K562 (cell line): ENCODE measurements around the gene NRXN2. TPM values are rescaled to one million over a fixed set of nuclear protein-coding genes. Genes with fewer than 3 reads are reported as not detected.

Source experiments
- ATAC-seq: fragments of 200-7000 bp; cut with Tn5 transposase; 3 replicates; pipeline ENCODE4 v1.9.1; 2020; ENCODE audit warnings: moderate library complexity
- BruUV-seq: library from RNA; stranded (reverse); fragments of 400-500 nt; replicated peaks from 2 replicates; lab custom pipeline; 2021; lab: Mats Ljungman, UMichigan
- CTCF ChIA-PET: fragments of 300-600 bp; formaldehyde crosslinking; extraction: SDS; loops from one replicate; lab custom pipeline; 2021; ENCODE audit warnings: low intra/inter-chr PET ratio; lab: Yijun Ruan, JAX
- POLR2A ChIA-PET: fragments of 300-600, 350-650 bp; sonication (Branson Sonifier 250); formaldehyde crosslinking; extraction: SDS; loops from one replicate; lab custom pipeline; 2021; ENCODE audit warnings: antibody characterized with exemption, inconsistent platforms; lab: Yijun Ruan, JAX
- DNase-seq, 4 experiments: peaks; one replicate each; pipeline versions ENCODE4 v3.0.0 to v3.0.0-alpha.2; 2011 to 2018; ENCODE audit warnings: low spot score in 3 of 4, mixed read lengths in 3 of 4; ENCODE audit errors: extremely low read depth in 1 of 4
- FAIRE-seq: peaks from 2 replicates; lab custom pipeline; 2011; peaks lifted over from hg19 to GRCh38; lab: Jason Lieb, UNC
- H2AFZ ChIP-seq: 2 replicates; pipeline ENCODE4 v1.6.0; 2011; ENCODE audit warnings: low read depth, low read length, control low read depth, inconsistent platforms
- H3K27ac ChIP-seq: fragments of 200-600 bp; 3 replicates; pipeline ENCODE4 v1.8.0; 2011; ENCODE audit warnings: low read depth, mild to moderate bottlenecking, control low read depth, inconsistent platforms, low read length, moderate library complexity, mixed read lengths; ENCODE audit errors: extremely low read depth
- H3K27me3 ChIP-seq, 2 experiments: fragments of 300-600 bp in 1 of 2; 2 replicates in 1 of 2; 3 replicates in 1 of 2; pipeline versions ENCODE4 v1.6.0 to v1.8.0; 2011; ENCODE audit warnings: inconsistent platforms in 2 of 2, low read length in 2 of 2, mild to moderate bottlenecking in 1 of 2, mixed read lengths in 1 of 2, moderate library complexity in 1 of 2; ENCODE audit not compliant: control insufficient read depth in 2 of 2, insufficient read depth in 2 of 2
- H3K36me3 ChIP-seq: fragments of 300-600 bp; 3 replicates; pipeline ENCODE4 v1.8.0; 2011; ENCODE audit warnings: mild to moderate bottlenecking, low read length, inconsistent platforms; ENCODE audit not compliant: control insufficient read depth, insufficient read depth
- H3K4me1 ChIP-seq, 2 experiments: fragments of 200-600 bp in 1 of 2; replicated peaks in 1 of 2; 2 replicates in 1 of 2; 3 replicates in 1 of 2; pipeline versions ENCODE4 v1.5.1 to v1.8.0; 2011; ENCODE audit warnings: inconsistent platforms in 2 of 2, low read length in 2 of 2, mild to moderate bottlenecking in 1 of 2, mixed read lengths in 1 of 2, moderate library complexity in 1 of 2; ENCODE audit not compliant: control insufficient read depth in 2 of 2, insufficient read depth in 2 of 2
- H3K4me2 ChIP-seq: 2 replicates; pipeline ENCODE4 v1.6.1; 2011; ENCODE audit warnings: low read length, control low read depth, inconsistent platforms, mixed read lengths; ENCODE audit not compliant: insufficient read depth
- H3K4me3 ChIP-seq: fragments of 200-600 bp; sonication (generic), shearing (Covaris generic); 2 replicates; pipeline ENCODE4 v1.5.1; 2016; ENCODE audit warnings: control low read depth, inconsistent platforms
- H3K79me2 ChIP-seq: fragments of 200-600 bp; 3 replicates; pipeline ENCODE4 v1.8.0; 2011; ENCODE audit warnings: low read length, inconsistent platforms; ENCODE audit not compliant: control insufficient read depth, insufficient read depth
- H3K9ac ChIP-seq, 2 experiments: 2 replicates each; pipeline versions ENCODE4 v1.6.0 to v1.6.1; 2011; ENCODE audit warnings: low read depth in 2 of 2, low read length in 2 of 2, control low read depth in 1 of 2, inconsistent platforms in 1 of 2, mild to moderate bottlenecking in 1 of 2, mixed read lengths in 1 of 2; ENCODE audit not compliant: insufficient read depth in 1 of 2
- H3K9me1 ChIP-seq: one replicate; pipeline ENCODE4 v1.6.0; 2011; ENCODE audit warnings: inconsistent platforms, mild to moderate bottlenecking, low read length, moderate library complexity; ENCODE audit not compliant: control insufficient read depth, insufficient read depth
- H3K9me3 ChIP-seq: replicated peaks from 2 replicates; pipeline ENCODE4 v1.5.1; 2011; ENCODE audit warnings: low read depth, low read length, inconsistent platforms; ENCODE audit not compliant: control insufficient read depth, insufficient read depth
- H4K20me1 ChIP-seq: replicated peaks from 2 replicates; pipeline ENCODE4 v1.6.1; 2011; ENCODE audit warnings: low read length, inconsistent platforms, mixed read lengths; ENCODE audit not compliant: control insufficient read depth, insufficient read depth
- ATF4 ChIP-seq: fragments of 450-650 bp; formaldehyde crosslinking; IDR thresholded peaks from 2 replicates; pipeline ENCODE4 v1.4.0; 2022; ENCODE audit warnings: mild to moderate bottlenecking, moderate library complexity
- CHCHD3 ChIP-seq: fragments of 250-450 bp; sonication (Bioruptor Pico); IDR thresholded peaks from 2 replicates; pipeline ENCODE4 v2.1.2; 2022; ENCODE audit warnings: mild to moderate bottlenecking
- EP400 ChIP-seq: fragments of 450-650 bp; IDR thresholded peaks from 2 replicates; pipeline ENCODE4 v1.6.1; 2017; ENCODE audit warnings: antibody characterized with exemption, mild to moderate bottlenecking, moderate library complexity
- FOXK2 ChIP-seq, 2 experiments: fragments of 450-650 bp; IDR thresholded peaks in 1 of 2; conservative IDR thresholded peaks in 1 of 2; 2 replicates each; pipeline ENCODE4 v1.6.1; 2016; ENCODE audit warnings: low read depth in 2 of 2, mild to moderate bottlenecking in 1 of 2
- JUNB ChIP-seq: fragments of 450-650 bp; formaldehyde crosslinking; conservative IDR thresholded peaks from 2 replicates; pipeline ENCODE4 v1.4.0; 2020; ENCODE audit warnings: mild to moderate bottlenecking
- PHF8 ChIP-seq: fragments of 200-600 bp; sonication (generic); IDR thresholded peaks from 2 replicates; pipeline ENCODE4 v1.6.1; 2012; ENCODE audit warnings: mixed run types, mild to moderate bottlenecking, inconsistent platforms, low read length, moderate library complexity, borderline replicate concordance
- SMARCB1 ChIP-seq: IDR thresholded peaks from 2 replicates; pipeline ENCODE4 v1.6.1; 2011; ENCODE audit warnings: improper control_type of control experiment, low read depth; ENCODE audit not compliant: insufficient read length
- WGBS: fragments of 100-300 bp; shearing (Covaris generic); methylation state at CpG from one replicate; pipeline ENCODE4 v1.1.6; 2016; ENCODE audit warnings: low coverage, mixed read lengths; ENCODE audit not compliant: insufficient coverage; ENCODE audit errors: missing lambda C conversion rate; 5-methylcytosine and 5-hydroxymethylcytosine counted together
- in situ Hi-C: fragments of 300-500 bp; cut with MboI; formaldehyde crosslinking; loops from 4 replicates; pipeline ENCODE4 v1.15.0; 2018; ENCODE audit warnings: inconsistent platforms, mixed read lengths
- intact Hi-C: fragments of 100-400 bp; cut with micrococcal nuclease; formaldehyde crosslinking; loops from 2 replicates; pipeline ENCODE4 v1.14.2; 2022
- polyA plus RNA-seq, 8 experiments: library from polyadenylated mRNA; depleted of rRNA in 4 of 8; stranded (reverse) in 5 of 8; unstranded in 3 of 8; fragments of >200 nt; fragmentation: Nextera tagmentation in 2 of 8; fragmentation: Illumina TruSeq in 1 of 8; extraction: Ambion mirVana in 2 of 8; extraction: Trizol in 1 of 8; gene quantifications; 2 replicates each; pipeline versions ENCODE4 v1.2.1 to v1.2.3, GENCODE V29; 2011 to 2014; ENCODE audit warnings: inconsistent platforms in 1 of 8, missing spikeins in 1 of 8
- total RNA-seq, 7 experiments: library from RNA; depleted of rRNA in 6 of 7; stranded (reverse); fragments of >200 nt in 6 of 7; fragmentation: Illumina TruSeq in 2 of 7; extraction: Trizol in 2 of 7; gene quantifications; 2 replicates each; pipeline versions ENCODE4 v1.2.1 to v1.2.3, GENCODE V29; 2011 to 2021; ENCODE audit warnings: low replicate concordance in 1 of 7
- TF ChIP-seq, protein P1 (sequence below): sonication (generic); formaldehyde crosslinking; IDR thresholded peaks from 2 replicates; pipeline ENCODE4 v1.9.0; 2022; ENCODE audit warnings: mild to moderate bottlenecking, missing genetic modification reagents
- TF ChIP-seq, protein P2 (sequence below): fragments of 250-450 bp; sonication (Bioruptor Pico); IDR thresholded peaks from 2 replicates; pipeline ENCODE4 v1.9.0; 2021; ENCODE audit warnings: mild to moderate bottlenecking
- TF ChIP-seq, protein P3 (sequence below): fragments of 250-450 bp; sonication (Bioruptor Pico); IDR thresholded peaks from 2 replicates; pipeline ENCODE4 v1.5.0; 2020; ENCODE audit warnings: mild to moderate bottlenecking

NRXN2 gene
- total and polyA plus RNA-seq, 9 of the 15 experiments (the other 6 are each of a cell fraction or from before 2014, with no cell fraction given) = 0.07 to 0.47 (median 0.15) TPM; not detected in 4

- Histone ChIP-seq H3K9ac (no peak overlapping the region), H3K4me2 (no peak overlapping the region), H3K4me1 (peaks cover 15 to 50% of the 10 kb centered on the region in 2 experiments; a peak in 4 of 5 replicates), H3K9me1 (no peaks in the 10 kb centered on the region), H3K9me3 (no peaks in the 10 kb centered on the region), H3K27me3 (no peaks in the 10 kb centered on the region), H2AFZ (no peak overlapping the region), H3K36me3 (no peaks in the 10 kb centered on the region), H3K4me3 (no peak overlapping the region), H3K27ac (no peak overlapping the region), H4K20me1 (no peaks in the 10 kb centered on the region), H3K79me2 (no peaks in the 10 kb centered on the region)
- no TSS peak for BruUV-seq
- in situ Hi-C loops = no loop called here
- ChIA-PET POLR2A (interaction anchor here (0.6 to 2.0 kb wide), 6 partner anchors 12 to 448 kb away, joined by 3 to 18 read pairs (median 4); partner anchors contain the start of gene PYGM), CTCF (no interaction called here)
- no peak for ATAC-seq
- DNase-seq = no peak
- intact Hi-C loops = no loop called here
- FAIRE-seq = no peak
- WGBS = 64% methylated on average over 12 of the region's 15 CpGs
- TF ChIP-seq, protein P1, sequence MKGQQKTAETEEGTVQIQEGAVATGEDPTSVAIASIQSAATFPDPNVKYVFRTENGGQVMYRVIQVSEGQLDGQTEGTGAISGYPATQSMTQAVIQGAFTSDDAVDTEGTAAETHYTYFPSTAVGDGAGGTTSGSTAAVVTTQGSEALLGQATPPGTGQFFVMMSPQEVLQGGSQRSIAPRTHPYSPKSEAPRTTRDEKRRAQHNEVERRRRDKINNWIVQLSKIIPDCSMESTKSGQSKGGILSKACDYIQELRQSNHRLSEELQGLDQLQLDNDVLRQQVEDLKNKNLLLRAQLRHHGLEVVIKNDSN (CRISPR knock-in tag) = no peak
- no peak for TF ChIP-seq PHF8
Measured at GRCh38 chr11:64747961-64748665, 25.1 kb upstream of the NRXN2 start.

DNA sequence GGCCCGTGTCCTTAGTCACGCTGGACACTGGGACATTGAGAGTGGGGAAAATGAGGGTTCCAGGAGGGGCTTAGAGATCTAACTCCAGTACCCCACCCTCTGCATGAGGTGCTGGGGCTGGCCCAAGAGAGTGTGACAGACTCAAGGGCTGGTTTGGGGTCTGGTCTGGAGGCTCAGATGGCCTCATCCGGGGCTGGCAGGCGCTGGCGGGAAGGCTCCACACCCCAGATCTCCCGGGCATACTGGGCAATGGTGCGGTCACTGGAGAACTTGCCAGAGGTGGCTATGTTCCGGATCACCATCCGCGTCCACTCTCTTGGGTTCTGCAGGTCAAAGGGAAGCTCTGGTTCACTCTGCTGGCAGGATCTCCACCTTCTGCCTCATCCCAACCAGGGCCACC lies 23.5 kb upstream of the NRXN2 start:
- Histone ChIP-seq H3K9me1 (no peaks in the 10 kb centered on the region), H4K20me1 (no peaks in the 10 kb centered on the region; the same call in 1 of the 2 replicates), H3K36me3 (no peaks in the 10 kb centered on the region), H3K79me2 (no peaks in the 10 kb centered on the region), H3K4me1 (peaks cover 12 to 56% of the 10 kb centered on the region in 2 experiments; a peak in 3 of 5 replicates), H3K9me3 (no peaks in the 10 kb centered on the region), H3K4me2 (no peak overlapping the region), H2AFZ (peak overlapping the region; percentile 39; the same call in 1 of the 2 replicates), H3K4me3 (no peak overlapping the region), H3K27me3 (no peaks in the 10 kb centered on the region), H3K27ac (no peak overlapping the region), H3K9ac (0 out of 4 replicates have a peak overlapping the region, but pooled peaks of 1 of the 2 experiments have one; percentile 4)
- CTCF ChIA-PET = no interaction called here
- POLR2A ChIA-PET = interaction anchor here (0.6 to 2.0 kb wide), 5 partner anchors 14 to 150 kb away, joined by 3 to 18 read pairs (median 4); partner anchors contain the start of gene PYGM
- BruUV-seq = no TSS peak
- TF ChIP-seq CHCHD3 (CRISPR knock-in tag) (no peak), JUNB (no peak), FOXK2 (conservative IDR thresholded peaks at IDR 0.05 in 1 of 2, IDR thresholded peaks at IDR 0.05 in 1 of 2; ENCODE audit: low read depth in 2 of 2) (no peak), EP400 (no peak), SMARCB1 (no peak), ATF4 (no peak)
- TF ChIP-seq, protein P2, sequence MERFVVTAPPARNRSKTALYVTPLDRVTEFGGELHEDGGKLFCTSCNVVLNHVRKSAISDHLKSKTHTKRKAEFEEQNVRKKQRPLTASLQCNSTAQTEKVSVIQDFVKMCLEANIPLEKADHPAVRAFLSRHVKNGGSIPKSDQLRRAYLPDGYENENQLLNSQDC = no peak
- TF ChIP-seq, protein P3, sequence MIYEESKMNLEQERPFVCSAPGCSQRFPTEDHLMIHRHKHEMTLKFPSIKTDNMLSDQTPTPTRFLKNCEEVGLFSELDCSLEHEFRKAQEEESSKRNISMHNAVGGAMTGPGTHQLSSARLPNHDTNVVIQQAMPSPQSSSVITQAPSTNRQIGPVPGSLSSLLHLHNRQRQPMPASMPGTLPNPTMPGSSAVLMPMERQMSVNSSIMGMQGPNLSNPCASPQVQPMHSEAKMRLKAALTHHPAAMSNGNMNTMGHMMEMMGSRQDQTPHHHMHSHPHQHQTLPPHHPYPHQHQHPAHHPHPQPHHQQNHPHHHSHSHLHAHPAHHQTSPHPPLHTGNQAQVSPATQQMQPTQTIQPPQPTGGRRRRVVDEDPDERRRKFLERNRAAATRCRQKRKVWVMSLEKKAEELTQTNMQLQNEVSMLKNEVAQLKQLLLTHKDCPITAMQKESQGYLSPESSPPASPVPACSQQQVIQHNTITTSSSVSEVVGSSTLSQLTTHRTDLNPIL (CRISPR knock-in tag) = no peak
- intact Hi-C loops (no loop called here), in situ Hi-C loops (no loop called here)
- WGBS = 49% methylated on average over 9 of the region's 10 CpGs
- FAIRE-seq = no peak
- ATAC-seq = no peak
- no peak for DNase-seq
